ENCODE measurements around the gene DAAM1.

DNA sequence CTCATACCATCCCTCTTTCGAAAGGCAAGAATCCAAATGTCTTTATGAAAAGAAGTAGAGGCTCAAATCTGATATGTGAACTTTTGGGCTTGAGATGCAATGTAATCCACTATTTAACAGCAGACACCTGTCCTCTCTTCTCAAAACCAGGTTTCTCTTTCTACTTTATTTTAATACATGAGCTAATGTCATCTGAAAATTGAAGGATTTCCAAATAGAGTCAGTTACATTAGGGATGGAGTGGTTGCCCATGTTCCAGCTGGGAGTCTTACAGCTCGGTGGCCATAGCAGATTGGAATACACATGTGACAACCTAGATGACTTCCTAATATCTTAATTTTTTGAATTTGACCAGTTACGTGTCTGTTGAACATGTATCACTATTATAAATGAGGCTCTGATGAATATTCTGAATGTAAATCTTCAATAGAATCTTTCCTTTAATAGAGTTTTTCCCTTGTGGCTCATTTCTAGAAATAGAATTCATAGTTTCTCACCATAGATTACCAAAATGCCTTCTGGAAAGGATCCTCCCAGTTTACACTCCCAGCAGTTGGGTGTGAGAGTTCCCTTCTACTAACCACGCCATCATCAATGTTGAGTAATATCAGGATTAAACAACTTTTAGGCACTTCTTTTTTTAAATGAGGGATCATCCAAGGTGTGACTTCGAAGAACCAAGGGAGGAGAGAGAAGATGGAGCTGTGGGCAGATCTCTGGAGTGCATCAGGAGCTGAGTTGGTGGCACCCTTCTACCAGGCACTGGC is 227.6 kb downstream of the DAAM1 start:
- TF ChIP-seq, protein P1, sequence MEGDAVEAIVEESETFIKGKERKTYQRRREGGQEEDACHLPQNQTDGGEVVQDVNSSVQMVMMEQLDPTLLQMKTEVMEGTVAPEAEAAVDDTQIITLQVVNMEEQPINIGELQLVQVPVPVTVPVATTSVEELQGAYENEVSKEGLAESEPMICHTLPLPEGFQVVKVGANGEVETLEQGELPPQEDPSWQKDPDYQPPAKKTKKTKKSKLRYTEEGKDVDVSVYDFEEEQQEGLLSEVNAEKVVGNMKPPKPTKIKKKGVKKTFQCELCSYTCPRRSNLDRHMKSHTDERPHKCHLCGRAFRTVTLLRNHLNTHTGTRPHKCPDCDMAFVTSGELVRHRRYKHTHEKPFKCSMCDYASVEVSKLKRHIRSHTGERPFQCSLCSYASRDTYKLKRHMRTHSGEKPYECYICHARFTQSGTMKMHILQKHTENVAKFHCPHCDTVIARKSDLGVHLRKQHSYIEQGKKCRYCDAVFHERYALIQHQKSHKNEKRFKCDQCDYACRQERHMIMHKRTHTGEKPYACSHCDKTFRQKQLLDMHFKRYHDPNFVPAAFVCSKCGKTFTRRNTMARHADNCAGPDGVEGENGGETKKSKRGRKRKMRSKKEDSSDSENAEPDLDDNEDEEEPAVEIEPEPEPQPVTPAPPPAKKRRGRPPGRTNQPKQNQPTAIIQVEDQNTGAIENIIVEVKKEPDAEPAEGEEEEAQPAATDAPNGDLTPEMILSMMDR (IDR thresholded peaks at IDR 0.05; ENCODE audit: low read depth, low read length): no peak
- TF ChIP-seq EZH2phosphoT487 (IDR thresholded peaks at IDR 0.05; ENCODE audit: low read depth): no peak
